Measurements from ENCODE around the gene SLC23A2. TPM values are rescaled to one million over a fixed set of nuclear protein-coding genes. Genes with fewer than 3 reads are reported as not detected.
A peak's percentile ranks its signal among the peaks of the same experiment; 100 is the strongest.
"Not testable (repeated sequence)": the region's sequence is repeated elsewhere in the genome, so short reads cannot be mapped to it uniquely, and the experiment has no call there.

SLC23A2 gene
- 58.8 TPM for total RNA-seq

DNA sequence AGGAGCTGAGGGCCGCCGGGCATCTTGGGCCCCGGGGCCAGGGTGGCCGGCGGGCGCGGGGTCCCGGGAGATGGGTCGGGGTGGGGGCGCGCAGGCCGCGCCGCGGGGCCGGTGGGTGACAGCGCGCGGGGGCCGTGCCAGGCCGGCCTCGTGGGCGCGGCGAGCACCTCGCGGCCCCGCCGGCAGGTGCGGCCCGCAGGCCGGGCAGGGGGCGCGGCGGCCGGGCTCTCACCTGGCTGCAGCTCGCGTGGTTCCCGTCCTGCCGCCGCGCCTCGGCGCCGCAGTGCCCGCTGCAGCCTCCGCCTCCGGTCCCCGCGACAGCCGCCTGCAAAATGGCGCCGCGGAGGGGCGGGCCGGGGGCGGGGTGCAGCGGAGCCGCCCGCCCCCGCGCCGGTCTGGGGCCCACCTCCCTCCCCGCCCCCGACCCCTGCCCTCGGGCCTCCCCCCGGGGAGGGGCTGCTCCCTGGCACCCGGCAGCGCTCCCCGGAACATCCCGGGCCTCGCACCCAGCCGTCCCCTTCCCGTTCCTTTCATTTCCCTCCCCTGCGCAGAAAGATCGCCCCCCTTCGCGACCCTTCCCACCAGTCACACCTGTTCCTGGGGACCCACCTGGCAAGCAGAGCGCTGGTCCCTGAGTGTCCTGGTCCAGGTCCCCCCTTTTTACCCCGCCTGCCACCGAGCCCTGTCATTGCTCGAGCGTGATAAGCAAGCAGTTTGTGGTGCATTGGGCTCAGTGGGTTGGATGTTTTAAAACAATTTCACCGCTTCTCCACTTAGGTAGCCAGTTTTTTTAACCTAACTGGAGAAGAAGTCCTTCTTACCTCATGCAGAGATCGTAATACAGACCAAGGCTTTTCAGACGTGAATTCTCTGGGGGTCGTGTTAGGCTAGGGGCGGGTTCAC lies at the start of gene SLC23A2:
Gene SLC23A2, minus strand, starts transcription at position 337 of the 903 bp plus-strand sequence. CDS start 68,948 bp downstream, outside the sequence.
- peak; percentile 47 for DNase-seq (ENCODE audit: low spot score)

- no peak for DNase-seq (ENCODE audit: low spot score)
Measured at GRCh38 chr20:5046656-5047339, 45.5 kb upstream of the SLC23A2 start.

DNA sequence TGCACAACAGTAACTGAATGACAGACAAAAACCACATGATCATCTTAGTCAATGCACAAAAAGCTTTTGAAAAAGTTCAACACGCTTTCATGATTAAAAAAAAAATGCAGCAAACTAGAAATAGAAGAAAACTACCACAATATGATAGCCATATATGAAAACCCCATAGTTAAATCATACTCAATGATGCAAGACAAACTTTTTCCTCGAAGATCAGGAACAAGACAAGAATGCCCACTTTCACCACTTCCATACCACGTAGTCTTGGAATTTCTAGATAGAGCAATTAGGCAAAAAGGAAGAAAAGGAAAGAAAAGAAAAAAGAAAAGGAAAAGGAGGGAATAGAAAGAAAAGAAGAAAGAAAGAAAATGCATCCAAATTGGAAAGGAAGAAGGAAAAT lies 44.6 kb upstream of the SLC23A2 start:
- DNase-seq (ENCODE audit: low spot score), result no peak

- no peak for DNase-seq (ENCODE audit: low spot score)
Measured at GRCh38 chr20:5044075-5044620, 42.8 kb upstream of the SLC23A2 start.

DNA sequence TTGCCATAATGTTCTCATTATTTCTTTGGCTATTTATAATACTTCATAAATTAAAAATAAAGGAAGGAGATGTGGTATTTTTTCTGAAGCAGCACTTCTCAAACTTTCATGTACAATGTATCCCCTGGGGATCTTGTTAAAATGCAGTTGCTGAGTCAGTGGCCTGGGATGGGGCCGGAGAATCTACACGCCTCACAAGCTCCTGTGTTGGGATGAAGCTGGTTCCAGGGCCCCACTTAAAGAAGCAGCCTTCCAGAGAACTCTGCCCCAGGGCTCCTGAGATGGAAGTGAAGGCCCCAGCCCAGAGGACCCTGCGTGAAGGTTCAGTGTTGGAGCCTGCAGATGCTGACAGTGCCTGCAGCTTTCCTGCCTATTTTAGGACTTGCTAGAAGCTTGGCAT lies 40.1 kb upstream of the SLC23A2 start:
- DNase-seq (ENCODE audit: low spot score), result no peak

DNA sequence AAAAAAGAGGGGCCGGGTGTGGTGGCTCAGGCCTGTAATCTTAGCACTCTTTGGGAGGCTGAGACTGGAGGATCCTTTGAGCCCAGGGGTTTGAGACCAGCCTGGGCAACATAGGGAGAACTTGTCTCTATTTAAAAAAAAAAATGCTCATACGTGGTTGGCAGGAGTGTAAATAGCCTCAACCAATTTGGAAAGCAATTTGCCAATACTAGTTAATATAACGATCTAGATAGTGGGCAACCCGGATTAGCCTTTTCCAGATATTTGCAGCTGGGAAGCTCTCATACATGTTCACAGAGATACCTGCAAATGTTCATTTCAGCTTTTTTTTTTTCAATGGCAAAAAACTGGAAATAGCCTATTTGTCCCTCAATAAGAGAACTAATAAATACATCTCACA lies 39.0 kb upstream of the SLC23A2 start:
- DNase-seq (ENCODE audit: low spot score), result no peak

GRCh38 chr20:5039889-5040288 lies 38.6 kb upstream of the SLC23A2 start:
- DNase-seq (ENCODE audit: low spot score), result no peak

GRCh38 chr20:5039255-5039657 lies 37.9 kb upstream of the SLC23A2 start:
- no peak for DNase-seq (ENCODE audit: low spot score)

- no peak for DNase-seq (ENCODE audit: low spot score)
Measured at GRCh38 chr20:5036828-5037227, 35.5 kb upstream of the SLC23A2 start.

DNA sequence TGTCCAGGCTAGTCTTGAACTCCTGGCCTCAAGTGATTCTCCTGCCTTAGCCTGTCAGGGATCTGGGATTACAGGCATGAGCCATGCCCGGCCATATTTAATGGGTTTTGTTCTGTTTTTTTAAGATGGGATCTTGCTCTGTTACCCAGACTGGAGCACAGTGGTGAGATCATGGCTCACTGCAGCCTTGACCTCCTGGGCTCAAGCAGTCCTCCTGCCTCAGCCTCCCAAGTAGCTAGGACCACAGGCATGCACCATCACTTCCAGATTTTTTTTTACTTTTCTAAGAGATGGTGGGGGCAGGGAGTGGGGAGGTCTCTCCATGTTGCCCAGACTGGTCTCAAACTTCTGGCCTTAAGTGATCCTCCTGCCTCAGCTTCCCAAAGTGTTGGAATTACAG lies 34.2 kb upstream of the SLC23A2 start:
- DNase-seq (ENCODE audit: low spot score), result not testable (repeated sequence)

GRCh38 chr20:5033566-5033965 lies 32.3 kb upstream of the SLC23A2 start:
- no peak for DNase-seq (ENCODE audit: low spot score)

DNA sequence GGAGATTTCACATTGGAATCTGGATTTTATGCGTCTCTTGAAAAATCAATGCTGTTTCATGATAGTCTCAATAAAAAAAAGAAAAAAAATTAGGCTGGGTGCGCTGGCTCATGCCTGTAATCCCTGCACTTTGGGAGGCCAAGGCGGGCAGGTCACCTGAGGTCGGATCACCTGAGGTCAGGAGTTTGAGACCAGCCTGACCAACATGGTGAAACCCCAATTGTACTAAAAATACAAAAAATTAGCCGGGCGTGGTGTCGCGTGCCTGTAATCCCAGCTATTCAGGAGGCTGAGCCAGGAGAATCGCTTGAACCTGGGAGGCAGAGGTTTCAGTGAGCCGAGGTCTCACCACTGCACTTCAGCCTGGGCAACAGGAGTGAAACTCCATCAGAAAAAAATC lies 30.4 kb upstream of the SLC23A2 start:
- DNase-seq (ENCODE audit: low spot score), result not testable (repeated sequence)

GRCh38 chr20:5031206-5031557 lies 29.9 kb upstream of the SLC23A2 start:
- no peak for DNase-seq (ENCODE audit: low spot score)

- DNase-seq (ENCODE audit: low spot score), result no peak
Measured at GRCh38 chr20:5030348-5031205, 29.3 kb upstream of the SLC23A2 start.

DNA sequence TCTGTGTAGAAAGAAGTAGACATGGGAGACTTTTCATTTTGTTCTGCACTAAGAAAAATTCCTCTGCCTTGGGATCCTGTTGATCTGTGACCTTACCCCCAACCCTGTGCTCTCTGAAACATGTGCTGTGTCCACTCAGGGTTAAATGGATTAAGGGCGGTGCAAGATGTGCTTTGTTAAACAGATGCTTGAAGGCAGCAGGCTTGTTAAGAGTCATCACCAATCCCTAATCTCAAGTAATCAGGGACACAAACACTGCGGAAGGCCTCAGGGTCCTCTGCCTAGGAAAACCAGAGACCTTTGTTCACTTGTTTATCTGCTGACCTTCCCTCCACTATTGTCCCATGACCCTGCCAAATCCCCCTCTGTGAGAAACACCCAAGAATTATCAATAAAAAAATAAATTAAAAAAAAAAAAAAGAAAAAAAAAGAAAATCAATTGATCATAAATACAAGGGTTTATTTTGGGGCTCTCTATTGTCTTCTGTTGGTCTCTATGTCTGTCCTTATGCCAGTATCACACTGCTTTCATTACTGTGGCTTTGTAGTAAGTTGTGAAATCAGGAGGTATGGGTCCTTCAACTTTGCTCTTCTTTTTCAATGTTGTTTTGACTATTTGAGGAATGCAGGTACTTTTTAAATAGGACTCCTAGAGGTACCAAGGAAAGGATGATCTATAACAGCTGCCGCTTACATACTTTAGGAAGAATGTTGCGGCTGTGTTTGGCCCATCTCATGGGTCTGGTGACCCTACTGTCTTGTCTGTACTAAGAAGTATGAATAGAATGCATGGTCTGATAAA lies 27.1 kb upstream of the SLC23A2 start:
- not testable (repeated sequence) for DNase-seq (ENCODE audit: low spot score)

DNA sequence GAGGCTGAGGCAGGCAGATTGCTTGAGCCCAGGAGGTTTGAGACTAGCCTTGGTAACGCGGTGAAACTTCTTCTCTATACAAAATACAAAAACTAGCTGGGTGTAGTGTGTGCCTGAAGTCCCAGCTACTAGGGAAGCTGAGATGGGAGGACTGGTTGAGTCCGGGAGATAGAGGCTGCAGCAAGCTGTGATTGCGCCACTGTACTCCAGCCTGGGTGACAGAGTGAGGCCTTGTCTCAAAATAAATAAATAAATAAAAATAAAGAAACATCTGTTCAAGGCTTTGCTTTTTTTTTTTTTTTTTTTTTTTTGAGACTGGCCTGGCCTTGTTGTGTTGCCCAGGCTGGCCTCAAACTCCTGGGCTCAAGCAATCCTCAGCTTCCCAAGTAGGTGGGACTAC lies 23.7 kb upstream of the SLC23A2 start:
- no peak for DNase-seq (ENCODE audit: low spot score)

DNA sequence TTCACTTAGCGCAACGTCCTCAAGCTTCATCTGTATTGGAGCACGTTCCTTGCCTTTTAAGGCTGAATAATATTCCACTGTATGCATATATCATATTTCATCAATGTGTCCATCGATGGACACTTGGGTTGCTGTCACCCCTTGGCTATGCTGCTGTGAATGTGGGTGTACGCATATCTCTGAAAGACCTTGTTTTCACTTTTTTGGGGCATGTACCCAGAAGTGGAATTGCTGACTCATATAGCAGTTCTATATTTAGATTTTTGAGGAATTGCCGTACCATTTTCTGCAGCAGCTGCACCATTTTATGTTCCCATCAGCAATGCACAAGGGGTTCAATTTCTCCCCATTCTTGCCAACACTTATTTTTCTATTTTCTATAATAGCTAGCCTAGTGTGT lies 22.8 kb upstream of the SLC23A2 start:
- no peak for DNase-seq (ENCODE audit: low spot score)

GRCh38 chr20:5023171-5023570 lies 21.9 kb upstream of the SLC23A2 start:
- not testable (repeated sequence) for DNase-seq (ENCODE audit: low spot score)

- no peak for DNase-seq (ENCODE audit: low spot score)
Measured at GRCh38 chr20:5020760-5021159, 19.4 kb upstream of the SLC23A2 start.

- no peak for DNase-seq (ENCODE audit: low spot score)
Measured at GRCh38 chr20:5013682-5014447, 12.6 kb upstream of the SLC23A2 start.
